H1 (cell line): ENCODE results near the gene TSPAN3. TPM values are rescaled to one million over a fixed set of nuclear protein-coding genes. Genes with fewer than 3 reads are reported as not detected.

Experiments used
- CTCF ChIA-PET: fragments of 300-600 bp; sonication (Branson Sonifier 250); formaldehyde crosslinking; loops from one replicate; lab custom pipeline; 2021; ENCODE audit not compliant: partially characterized antibody; lab: Charles Lee
- POLR2A ChIA-PET: fragments of 300-600 bp; sonication (Branson Sonifier 250); formaldehyde crosslinking; loops from one replicate; lab custom pipeline; 2021; ENCODE audit warnings: inconsistent platforms; ENCODE audit not compliant: partially characterized antibody; lab: Charles Lee
- DNase-seq, 2 experiments: peaks; one replicate each; pipeline versions ENCODE4 v3.0.0 to v3.0.0-alpha.2; 2010 to 2022; ENCODE audit warnings: low spot score in 2 of 2, low read depth in 1 of 2, mixed read lengths in 1 of 2
- FAIRE-seq: peaks from 2 replicates; lab custom pipeline; 2011; peaks lifted over from hg19 to GRCh38; lab: Jason Lieb, UNC
- H2AFZ ChIP-seq: 2 replicates; pipeline ENCODE4 v1.8.1; 2012; ENCODE audit warnings: low read length, inconsistent platforms
- H2AK5ac ChIP-seq: 2 replicates; pipeline ENCODE4 v1.6.1; 2013; ENCODE audit warnings: low read depth, low read length
- H2BK120ac ChIP-seq: replicated peaks from 2 replicates; pipeline ENCODE3; 2013; ENCODE audit warnings: low read depth, low read length, inconsistent platforms
- H2BK12ac ChIP-seq: 2 replicates; pipeline ENCODE4 v1.6.1; 2013; ENCODE audit warnings: low read depth, low read length
- H2BK15ac ChIP-seq: 2 replicates; pipeline ENCODE4 v1.6.1; 2013; ENCODE audit warnings: low read length
- H2BK20ac ChIP-seq: 2 replicates; pipeline ENCODE4 v1.6.1; 2013; ENCODE audit warnings: low read length
- H2BK5ac ChIP-seq: 2 replicates; pipeline ENCODE4 v1.6.1; 2013; ENCODE audit warnings: low read depth, low read length
- H3K14ac ChIP-seq: 2 replicates; pipeline ENCODE4 v1.6.1; 2013; ENCODE audit warnings: inconsistent platforms; ENCODE audit not compliant: insufficient read length
- H3K18ac ChIP-seq: 2 replicates; pipeline ENCODE4 v1.6.1; 2013; ENCODE audit warnings: low read length; ENCODE audit errors: extremely low read depth
- H3K23ac ChIP-seq: 2 replicates; pipeline ENCODE4 v1.6.1; 2013; ENCODE audit warnings: inconsistent platforms; ENCODE audit not compliant: insufficient read length
- H3K23me2 ChIP-seq: 2 replicates; pipeline ENCODE4 v1.6.1; 2013; ENCODE audit warnings: low read depth, low read length
- H3K27ac ChIP-seq: 2 replicates; pipeline ENCODE4 v1.6.1; 2011; ENCODE audit warnings: low read depth, low read length, inconsistent platforms
- H3K27me3 ChIP-seq, 4 experiments: replicated peaks in 1 of 4; 1 replicate in 1 of 4; 2 replicates in 3 of 4; pipeline versions ENCODE4 v1.6.1 to v1.8.1; 2011 to 2013; ENCODE audit warnings: low read length in 3 of 4, mild to moderate bottlenecking in 3 of 4, inconsistent platforms in 2 of 4, mixed read lengths in 2 of 4, moderate library complexity in 1 of 4; ENCODE audit not compliant: control insufficient read depth in 3 of 4, insufficient read depth in 3 of 4; ENCODE audit errors: extremely low read depth in 1 of 4
- H3K36me3 ChIP-seq, 4 experiments: 2 replicates each; pipeline versions ENCODE4 v1.6.1 to v1.8.1; 2011 to 2013; ENCODE audit warnings: mild to moderate bottlenecking in 4 of 4, low read length in 3 of 4, moderate library complexity in 2 of 4, control low read depth in 1 of 4, inconsistent platforms in 1 of 4; ENCODE audit not compliant: insufficient read depth in 4 of 4, control insufficient read depth in 2 of 4
- H3K4ac ChIP-seq: replicated peaks from 2 replicates; pipeline ENCODE3; 2013; ENCODE audit warnings: low read length, low read depth, mixed read lengths, inconsistent platforms; ENCODE audit not compliant: insufficient read length
- H3K4me1 ChIP-seq, 4 experiments: replicated peaks in 1 of 4; 1 replicate in 1 of 4; 2 replicates in 3 of 4; pipeline versions ENCODE4 v1.6.1 to v1.8.1; 2011 to 2013; ENCODE audit warnings: low read length in 3 of 4, inconsistent platforms in 2 of 4, mixed read lengths in 1 of 4; ENCODE audit not compliant: insufficient read depth in 4 of 4, control insufficient read depth in 3 of 4
- H3K4me2 ChIP-seq, 2 experiments: 2 replicates each; pipeline versions ENCODE4 v1.6.1 to v1.8.1; 2011 to 2013; ENCODE audit warnings: low read depth in 2 of 2, low read length in 2 of 2, control low read depth in 1 of 2, inconsistent platforms in 1 of 2, mild to moderate bottlenecking in 1 of 2; ENCODE audit not compliant: insufficient read depth in 1 of 2
- H3K4me3 ChIP-seq, 4 experiments: fragments of 200-600, 300-600 bp in 1 of 4; sonication (generic), shearing (Covaris generic), sonication (Bioruptor Twin) in 1 of 4; 2 replicates each; pipeline versions ENCODE4 v1.5.1 to v1.8.1; 2011 to 2016; ENCODE audit warnings: low read length in 4 of 4, low read depth in 3 of 4, control low read depth in 2 of 4, inconsistent platforms in 2 of 4, mild to moderate bottlenecking in 2 of 4, mixed read lengths in 1 of 4, moderate library complexity in 1 of 4; ENCODE audit not compliant: insufficient read depth in 2 of 4; ENCODE audit errors: extremely low read depth in 1 of 4
- H3K56ac ChIP-seq: replicated peaks from 2 replicates; pipeline ENCODE3; 2013; ENCODE audit warnings: low read depth, mild to moderate bottlenecking, mixed read lengths, low read length, inconsistent platforms; ENCODE audit not compliant: insufficient read length
- H3K79me1 ChIP-seq: 2 replicates; pipeline ENCODE4 v1.6.1; 2013; ENCODE audit warnings: low read depth, low read length, control low read depth
- H3K79me2 ChIP-seq, 2 experiments: 2 replicates each; pipeline versions ENCODE4 v1.6.1 to v1.8.1; 2012 to 2013; ENCODE audit warnings: low read length in 2 of 2, mild to moderate bottlenecking in 2 of 2, inconsistent platforms in 1 of 2; ENCODE audit not compliant: insufficient read depth in 2 of 2, control insufficient read depth in 1 of 2
- H3K9ac ChIP-seq, 4 experiments: replicated peaks in 1 of 4; 1 replicate in 1 of 4; 2 replicates in 3 of 4; pipeline versions ENCODE4 v1.6.1 to v1.8.1; 2011 to 2013; ENCODE audit warnings: low read depth in 3 of 4, low read length in 3 of 4, control low read depth in 2 of 4, mild to moderate bottlenecking in 2 of 4, moderate library complexity in 2 of 4, inconsistent platforms in 1 of 4; ENCODE audit errors: extremely low read depth in 1 of 4
- H3K9me3 ChIP-seq, 2 experiments: 2 replicates each; pipeline versions ENCODE4 v1.6.1 to v1.8.1; 2012 to 2013; ENCODE audit warnings: mild to moderate bottlenecking in 2 of 2, moderate library complexity in 2 of 2, control low read depth in 1 of 2, inconsistent platforms in 1 of 2, low read depth in 1 of 2, low read length in 1 of 2, mixed read lengths in 1 of 2; ENCODE audit not compliant: insufficient read depth in 2 of 2
- H4K20me1 ChIP-seq, 2 experiments: replicated peaks in 1 of 2; 2 replicates each; pipeline versions ENCODE3 to v1.8.1; 2011 to 2013; ENCODE audit warnings: inconsistent platforms in 2 of 2, low read length in 2 of 2, mild to moderate bottlenecking in 1 of 2; ENCODE audit not compliant: insufficient read depth in 2 of 2, control insufficient read depth in 1 of 2
- H4K5ac ChIP-seq: 2 replicates; pipeline ENCODE4 v1.6.1; 2013; ENCODE audit warnings: low read length, low read depth, mixed read lengths, inconsistent platforms; ENCODE audit not compliant: insufficient read length
- H4K8ac ChIP-seq: 2 replicates; pipeline ENCODE4 v1.8.0; 2013; ENCODE audit warnings: mild to moderate bottlenecking, moderate library complexity, low read length, inconsistent platforms; ENCODE audit not compliant: insufficient read depth; ENCODE audit errors: extremely low read depth
- H4K91ac ChIP-seq: replicated peaks from 2 replicates; pipeline ENCODE3; 2013; ENCODE audit warnings: low read length, mixed read lengths, inconsistent platforms; ENCODE audit not compliant: insufficient read length
- BCL11A ChIP-seq, 2 experiments: IDR thresholded peaks; one replicate each; pipeline ENCODE4 v1.6.1; 2011; ENCODE audit warnings: low read depth in 2 of 2, low read length in 2 of 2, mild to moderate bottlenecking in 2 of 2
- CBX8 ChIP-seq: fragments of 300-800, 300-1000 bp; sonication (generic); IDR thresholded peaks from 2 replicates; pipeline ENCODE4 v1.7.1; 2016; ENCODE audit warnings: low read depth, low read length, borderline replicate concordance
- CREB1 ChIP-seq: IDR thresholded peaks from 2 replicates; pipeline ENCODE4 v1.6.1; 2012; ENCODE audit warnings: inconsistent platforms
- GTF2F1 ChIP-seq: IDR thresholded peaks from 2 replicates; pipeline ENCODE4 v1.6.1; 2012; ENCODE audit warnings: low read depth, low read length, improper control_type of control experiment, borderline replicate concordance
- JUN ChIP-seq: IDR thresholded peaks from 2 replicates; pipeline ENCODE4 v1.6.1; 2011; ENCODE audit warnings: low read depth, mild to moderate bottlenecking, improper control_type of control experiment, low read length
- POLR2A ChIP-seq, 2 experiments: IDR thresholded peaks; 1 replicate in 1 of 2; 2 replicates in 1 of 2; pipeline ENCODE4 v1.6.1; 2011; ENCODE audit warnings: low read depth in 2 of 2, low read length in 2 of 2, mild to moderate bottlenecking in 2 of 2; ENCODE audit errors: control extremely low read depth in 1 of 2
- POU5F1 ChIP-seq: IDR thresholded peaks from 2 replicates; pipeline ENCODE4 v1.6.1; 2011; ENCODE audit warnings: low read depth, mild to moderate bottlenecking, low read length, moderate library complexity
- RXRA ChIP-seq: IDR thresholded peaks from 2 replicates; pipeline ENCODE4 v1.6.1; 2011; ENCODE audit warnings: low read depth, mild to moderate bottlenecking, low read length, moderate library complexity; ENCODE audit not compliant: insufficient read depth
- SIRT6 ChIP-seq: IDR thresholded peaks from one replicate; pipeline ENCODE4 v1.7.1; 2012; ENCODE audit warnings: low read length, inconsistent platforms
- TAF7 ChIP-seq: optimal IDR thresholded peaks from 2 replicates; pipeline ENCODE3; 2011; ENCODE audit warnings: low read depth, mild to moderate bottlenecking, inconsistent platforms, low read length, moderate library complexity, borderline replicate concordance
- TCF12 ChIP-seq: IDR thresholded peaks from 2 replicates; pipeline ENCODE4 v1.6.1; 2011; ENCODE audit warnings: low read depth, mild to moderate bottlenecking, low read length
- whole genome bisulfite sequencing, 2 experiments: shearing (Covaris generic) in 1 of 2; methylation state at CpG; one replicate each; pipeline versions ENCODE4 v1.1.6 to v1.1.7; 2013 to 2015; ENCODE audit warnings: low lambda C conversion rate in 2 of 2, mixed read lengths in 2 of 2, inconsistent platforms in 1 of 2, low coverage in 1 of 2, missing lambda C conversion rate in 1 of 2; ENCODE audit not compliant: insufficient replicate concordance in 2 of 2, insufficient coverage in 1 of 2, insufficient read length in 1 of 2; ENCODE audit errors: extremely low coverage in 1 of 2, missing lambda C conversion rate in 1 of 2; 5-methylcytosine and 5-hydroxymethylcytosine counted together
- polyA plus RNA-seq, 7 experiments: library from polyadenylated mRNA; depleted of rRNA in 3 of 7; stranded (reverse) in 5 of 7; unstranded in 2 of 7; fragments of >200 nt in 5 of 7; fragments of 200-250 nt in 2 of 7; gene quantifications; 1 replicate in 5 of 7; 2 replicates in 1 of 7; 4 replicates in 1 of 7; pipeline versions ENCODE4 v1.2.1 to v1.2.3, GENCODE V29; 2011 to 2013; ENCODE audit warnings: missing spikeins in 2 of 7, mixed read lengths in 2 of 7
- total RNA-seq: library from RNA; stranded (reverse); fragmentation: NEBNext Ultra II Directional; extraction: Animal tissue kit (Norgen Biotek cat#: 25700); gene quantifications from 2 replicates; pipeline ENCODE4 v1.2.1, GENCODE V29; 2021

TSPAN3 gene
- total and polyA plus RNA-seq, 2 of the 8 experiments (the other 6 are each of a cell fraction or from before 2014, with no cell fraction given), result 107 to 238 TPM

DNA sequence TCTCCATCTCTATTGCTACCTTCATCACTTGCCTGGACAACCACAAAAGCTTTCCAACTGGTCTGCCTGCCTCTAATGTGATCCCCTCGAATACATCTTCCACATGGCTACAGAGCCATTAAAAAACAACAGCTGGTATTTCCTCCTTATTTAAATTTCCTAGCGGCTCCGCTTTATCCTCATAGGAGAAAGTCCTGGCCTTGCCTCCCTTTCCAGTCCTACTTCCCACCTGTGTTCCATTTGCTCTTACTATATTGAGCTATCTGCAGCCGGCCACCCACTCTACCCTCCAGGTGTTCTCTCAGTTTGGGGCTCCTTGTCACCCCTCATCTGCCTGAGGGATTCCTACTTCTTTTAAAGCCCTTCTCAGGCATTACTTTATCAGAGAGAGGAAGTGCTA, 49.7 kb upstream of the TSPAN3 start:
- H3K14ac ChIP-seq, result no peak overlapping the region
- no peaks in the 10 kb centered on the region for H3K79me1 ChIP-seq
- H3K79me2 ChIP-seq, result no peaks in the 10 kb centered on the region
- no peaks in the 10 kb centered on the region for H3K23me2 ChIP-seq
- H2BK15ac ChIP-seq, result no peak overlapping the region
- no peak overlapping the region for H4K5ac ChIP-seq
- TF ChIP-seq TCF12 (no peak), CBX8 (no peak), RXRA (no peak), BCL11A (IDR thresholded peaks at IDR 0.05; ENCODE audit: low read depth in 2 of 2, low read length in 2 of 2) (no peak), JUN (no peak), SIRT6 (no peak), POLR2A (IDR thresholded peaks at IDR 0.05; ENCODE audit: control extremely low read depth in 1 of 2, low read depth in 2 of 2, low read length in 2 of 2) (no peak), CREB1 (no peak), GTF2F1 (no peak), TAF7 (no peak), POU5F1 (no peak)
- no peak overlapping the region for H2BK5ac ChIP-seq
- no peak overlapping the region for H2BK12ac ChIP-seq
- H3K27ac ChIP-seq, result no peak overlapping the region
- no peak overlapping the region for H3K4ac ChIP-seq
- 83% methylated on average over 4 of the region's 4 CpGs; no CpG with 5 or more reads in 1 of the 2 experiments for WGBS, 2 experiments
- no peak overlapping the region for H3K4me3 ChIP-seq
- H3K23ac ChIP-seq, result no peak overlapping the region
- ChIA-PET CTCF (interaction anchor here (0.7 to 6.8 kb wide), 10 partner anchors 12 to 420 kb away, joined by 4 to 75 read pairs (median 4); no protein-coding TSS in a partner anchor), POLR2A (no interaction called here)
- DNase-seq (no peak), FAIRE-seq (no peak)
- H2BK120ac ChIP-seq, result no peak overlapping the region
- H2AK5ac ChIP-seq, result no peak overlapping the region
- peaks cover 0 to 4% (median 0%) of the 10 kb centered on the region in 4 experiments; a peak in 4 of 7 replicates for H3K4me1 ChIP-seq
- H4K91ac ChIP-seq, result no peak overlapping the region
- no peaks in the 10 kb centered on the region for H3K36me3 ChIP-seq
- no peak overlapping the region for H2BK20ac ChIP-seq
- H4K20me1 ChIP-seq, result no peaks in the 10 kb centered on the region
- H3K27me3 ChIP-seq, result no peaks in the 10 kb centered on the region
- H4K8ac ChIP-seq, result no peak overlapping the region
- no peak overlapping the region for H3K56ac ChIP-seq
- H3K4me2 ChIP-seq, result no peak overlapping the region
- no peak overlapping the region for H3K18ac ChIP-seq
- no peaks in the 10 kb centered on the region for H3K9me3 ChIP-seq
- no peak overlapping the region for H2AFZ ChIP-seq
- no peak overlapping the region for H3K9ac ChIP-seq
